HG02588 (cell line): ENCODE data around the gene KLHL4.
"Not testable (repeated sequence)": the region's sequence is repeated elsewhere in the genome, so short reads cannot be mapped to it uniquely, and the experiment has no call there.

ENCODE experiments used
- ATAC-seq: cut with Tn5 transposase; IDR thresholded peaks from one replicate; pipeline ENCODE4 v1.9.1; 2021; ENCODE audit warnings: mild to moderate bottlenecking, moderate library complexity; ENCODE audit not compliant: unreplicated experiment

The KLHL4 gene, protein sequence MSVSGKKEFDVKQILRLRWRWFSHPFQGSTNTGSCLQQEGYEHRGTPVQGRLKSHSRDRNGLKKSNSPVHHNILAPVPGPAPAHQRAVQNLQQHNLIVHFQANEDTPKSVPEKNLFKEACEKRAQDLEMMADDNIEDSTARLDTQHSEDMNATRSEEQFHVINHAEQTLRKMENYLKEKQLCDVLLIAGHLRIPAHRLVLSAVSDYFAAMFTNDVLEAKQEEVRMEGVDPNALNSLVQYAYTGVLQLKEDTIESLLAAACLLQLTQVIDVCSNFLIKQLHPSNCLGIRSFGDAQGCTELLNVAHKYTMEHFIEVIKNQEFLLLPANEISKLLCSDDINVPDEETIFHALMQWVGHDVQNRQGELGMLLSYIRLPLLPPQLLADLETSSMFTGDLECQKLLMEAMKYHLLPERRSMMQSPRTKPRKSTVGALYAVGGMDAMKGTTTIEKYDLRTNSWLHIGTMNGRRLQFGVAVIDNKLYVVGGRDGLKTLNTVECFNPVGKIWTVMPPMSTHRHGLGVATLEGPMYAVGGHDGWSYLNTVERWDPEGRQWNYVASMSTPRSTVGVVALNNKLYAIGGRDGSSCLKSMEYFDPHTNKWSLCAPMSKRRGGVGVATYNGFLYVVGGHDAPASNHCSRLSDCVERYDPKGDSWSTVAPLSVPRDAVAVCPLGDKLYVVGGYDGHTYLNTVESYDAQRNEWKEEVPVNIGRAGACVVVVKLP

DNA sequence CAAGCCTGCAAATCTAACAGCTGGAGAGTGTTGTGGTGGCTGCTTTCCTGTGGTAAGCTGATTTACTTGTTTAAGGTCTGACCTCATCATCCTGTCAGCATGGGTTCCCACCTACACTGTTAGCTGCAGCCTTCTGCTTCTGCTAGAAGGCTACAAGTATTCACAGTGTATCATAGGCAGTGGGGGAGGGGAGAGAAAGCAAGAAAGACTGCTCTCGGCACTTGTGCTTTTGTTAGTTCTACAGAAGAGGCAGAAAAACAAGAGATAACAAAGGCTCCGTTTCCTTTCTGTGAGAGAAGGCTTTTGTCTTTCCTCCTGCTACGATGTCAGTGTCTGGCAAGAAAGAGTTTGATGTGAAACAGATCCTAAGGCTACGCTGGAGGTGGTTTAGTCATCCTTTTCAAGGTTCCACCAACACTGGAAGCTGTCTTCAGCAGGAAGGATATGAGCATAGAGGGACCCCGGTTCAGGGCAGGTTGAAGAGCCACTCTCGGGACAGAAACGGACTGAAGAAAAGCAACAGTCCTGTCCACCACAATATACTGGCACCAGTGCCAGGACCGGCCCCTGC lies at the start of gene KLHL4:
Gene KLHL4 (plus strand): TSS at position 232 of the 571 bp plus-strand sequence. CDS start 92 bp downstream, at position 324.
- no peak for ATAC-seq

DNA sequence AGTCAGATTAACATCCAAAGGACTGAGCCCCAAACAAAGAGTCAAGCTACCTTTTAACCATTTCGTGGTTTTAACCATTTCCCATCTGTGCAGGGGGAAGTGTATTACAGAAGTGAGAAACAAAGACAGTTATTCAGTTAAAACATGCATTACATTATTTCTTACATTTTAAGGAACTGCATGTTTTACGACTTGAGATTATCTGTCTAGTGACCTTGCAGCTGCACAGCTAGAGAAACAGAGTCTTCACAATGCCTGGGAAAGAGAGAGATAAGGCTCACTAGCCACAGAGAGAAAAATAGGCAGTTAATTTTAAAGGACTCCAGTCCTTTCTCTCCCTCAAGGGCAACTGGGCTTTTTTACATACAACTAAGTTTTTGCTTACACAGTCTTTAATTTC lies 48.7 kb upstream of the KLHL4 start:
- no peak for ATAC-seq

DNA sequence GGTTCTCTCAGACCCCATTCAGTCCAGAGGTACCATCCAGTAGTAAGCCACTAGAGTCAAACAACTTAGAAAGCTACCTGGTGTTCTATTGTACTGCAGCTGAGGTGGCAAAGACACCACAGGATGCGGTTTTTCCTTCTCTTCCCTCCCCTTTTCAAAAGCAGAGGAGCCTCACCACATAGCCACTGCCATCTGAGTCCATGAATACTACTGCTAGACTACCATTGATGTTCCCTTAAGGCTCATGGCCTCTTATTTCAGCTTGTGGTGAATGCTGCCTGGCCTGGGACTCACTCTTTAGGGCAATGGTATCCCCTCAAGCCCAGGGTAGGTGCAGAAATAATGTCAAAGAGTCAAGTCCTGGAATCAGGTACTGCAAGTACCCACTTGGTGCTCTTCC lies 41.8 kb upstream of the KLHL4 start:
- ATAC-seq = no peak

DNA sequence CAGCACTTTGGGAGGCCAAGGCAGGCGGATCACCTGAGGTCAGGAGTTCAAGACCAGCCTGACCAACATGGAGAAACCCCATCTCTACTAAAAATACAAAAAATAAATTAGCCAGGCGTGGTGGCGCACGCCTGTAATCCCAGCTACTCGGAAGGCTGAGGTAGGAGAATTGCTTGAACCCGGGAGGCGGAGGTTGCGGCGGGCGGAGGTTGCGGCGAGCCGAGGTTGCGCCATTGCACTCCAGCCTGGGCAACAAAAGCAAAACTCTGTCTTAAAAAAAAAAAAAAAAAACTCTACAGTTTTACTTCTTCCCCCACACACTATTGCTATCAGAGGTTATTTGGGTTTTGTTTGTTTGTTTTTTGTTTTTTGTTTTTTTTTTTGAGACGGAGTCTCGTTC lies 38.9 kb upstream of the KLHL4 start:
- ATAC-seq = not testable (repeated sequence)

DNA sequence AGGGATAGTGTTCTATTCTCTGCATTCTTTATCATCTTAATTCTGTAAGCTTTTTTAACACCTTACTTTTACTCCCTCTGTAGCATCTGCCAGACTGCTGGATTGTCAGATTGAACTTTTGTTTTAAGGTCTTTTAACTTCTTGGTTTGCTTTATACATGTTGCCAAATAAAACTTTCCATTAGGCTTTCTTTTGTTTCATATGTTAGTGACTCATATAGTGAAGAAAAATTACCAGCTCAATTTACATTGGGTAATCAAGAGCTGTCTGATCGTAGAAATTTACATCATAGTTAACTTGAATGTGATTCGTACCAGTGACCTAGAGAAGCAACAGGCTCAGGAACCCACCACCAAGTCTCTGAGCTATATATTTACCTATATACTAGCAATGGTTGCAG lies 28.5 kb upstream of the KLHL4 start:
- no peak for ATAC-seq

DNA sequence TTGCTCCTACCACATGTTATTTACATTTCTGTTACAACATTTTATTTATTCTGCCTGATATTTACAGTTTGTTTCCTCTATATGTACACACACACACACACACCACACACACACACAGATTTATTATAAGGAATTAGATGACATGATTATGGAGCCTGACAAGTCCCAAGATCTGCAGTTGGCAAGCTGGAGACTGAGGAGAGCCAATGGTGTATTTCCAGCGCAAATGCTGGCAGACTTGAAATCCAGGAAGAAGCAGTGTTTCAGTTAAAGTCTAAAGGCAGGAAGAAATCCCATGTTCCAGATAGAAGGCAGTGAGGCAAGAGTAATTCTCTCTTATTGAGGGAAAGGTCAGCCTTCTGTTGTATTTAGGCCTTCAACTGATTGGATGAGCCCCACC lies 1.8 kb upstream of the KLHL4 start:
- ATAC-seq = no peak

DNA sequence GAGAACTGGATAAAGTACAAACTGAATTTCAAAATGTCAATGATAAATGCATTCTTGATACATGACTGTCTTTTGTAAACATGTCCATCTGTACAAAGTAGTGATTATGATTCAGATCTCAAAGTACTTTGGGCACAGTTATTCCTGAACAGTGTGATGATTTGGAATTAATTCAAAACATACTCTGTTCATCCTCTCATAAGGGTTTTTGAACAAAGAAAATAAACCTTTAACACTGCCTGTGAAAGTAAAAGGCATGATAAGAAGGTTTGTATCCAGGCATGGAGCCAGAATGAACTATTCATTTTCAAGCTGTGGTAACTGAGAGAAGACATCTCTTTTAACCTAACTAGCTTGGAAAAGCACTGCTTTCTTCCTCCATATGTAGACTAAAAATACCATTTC lies 883 bp upstream of the KLHL4 start:
- no peak for ATAC-seq

DNA sequence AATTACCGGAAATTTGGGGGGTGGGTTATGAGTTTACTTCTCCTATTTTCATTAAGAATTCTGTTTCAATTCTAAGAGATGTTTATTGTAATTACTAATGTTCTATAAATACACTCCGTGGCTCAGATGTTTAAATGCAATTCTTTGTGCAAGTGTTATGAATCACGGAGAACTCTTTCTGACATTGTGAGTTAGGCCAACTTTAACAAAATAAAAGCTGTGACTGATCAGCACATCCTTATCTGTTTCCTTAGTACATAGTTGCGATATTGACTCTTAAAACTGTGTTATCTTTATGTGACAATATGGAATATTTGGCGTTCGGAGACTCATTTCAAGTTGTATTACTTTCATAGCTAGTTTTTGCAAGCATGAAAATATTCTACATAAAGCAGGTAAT lies 902 bp downstream of the KLHL4 start:
- ATAC-seq = no peak

DNA sequence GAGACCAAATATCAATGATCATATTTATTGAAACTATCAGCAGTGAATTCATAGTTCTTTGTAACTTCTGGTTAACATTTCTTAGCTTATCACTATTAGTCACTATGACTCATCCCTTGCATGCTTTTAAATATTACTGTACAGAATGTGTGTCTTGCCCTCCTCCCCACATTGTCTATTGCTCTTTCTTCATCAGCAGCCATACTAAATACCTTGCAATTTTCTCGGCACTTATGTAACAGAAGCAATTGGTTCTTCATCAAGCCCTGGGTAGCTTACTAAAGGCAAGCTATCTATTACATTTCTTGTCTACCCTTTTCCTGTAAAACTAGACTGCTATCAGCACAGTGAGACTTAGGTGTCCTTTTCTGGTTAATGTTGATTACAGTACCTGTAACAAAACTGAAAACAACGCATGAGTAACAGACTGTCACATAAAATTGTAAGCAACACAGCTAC lies 8.2 kb downstream of the KLHL4 start:
- no peak for ATAC-seq

DNA sequence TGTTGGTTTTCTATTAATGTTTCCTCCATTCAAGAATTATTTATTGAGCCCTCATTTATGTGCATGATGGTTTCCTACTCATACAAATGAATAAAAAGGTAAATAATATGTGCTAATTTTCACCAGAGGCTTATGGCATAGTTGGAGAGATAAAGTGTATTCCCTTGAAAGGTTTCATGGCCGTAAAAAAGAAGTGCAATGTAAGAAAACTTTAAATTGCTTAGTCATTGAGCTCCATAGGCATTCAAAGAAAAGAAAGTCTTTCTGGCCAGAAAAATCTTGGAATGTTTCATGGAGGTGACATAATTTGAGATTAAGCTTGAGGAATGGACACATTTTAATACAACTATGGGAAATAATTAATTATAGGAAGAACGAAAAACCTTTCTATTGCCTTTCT lies 8.7 kb downstream of the KLHL4 start:
- ATAC-seq = no peak

DNA sequence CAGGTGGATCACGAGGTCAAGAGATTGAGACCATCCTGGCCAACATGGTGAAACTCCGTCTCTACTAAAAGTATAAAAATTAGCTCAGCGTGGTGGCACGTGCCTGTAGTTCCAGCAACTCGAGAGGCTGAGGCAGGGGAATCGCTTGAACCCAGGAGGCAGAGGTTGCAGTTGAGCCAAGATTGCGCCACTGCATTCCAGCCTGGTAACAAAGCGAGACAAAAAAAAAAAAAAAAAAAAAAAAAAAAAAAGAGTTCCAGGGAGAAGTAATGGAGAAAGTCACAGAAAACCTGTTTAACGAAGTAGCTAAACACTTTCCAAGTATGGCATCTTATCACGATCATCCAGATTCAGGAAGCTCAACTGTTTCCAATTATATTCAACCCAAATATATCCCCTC lies 10.9 kb downstream of the KLHL4 start:
- ATAC-seq = no peak

DNA sequence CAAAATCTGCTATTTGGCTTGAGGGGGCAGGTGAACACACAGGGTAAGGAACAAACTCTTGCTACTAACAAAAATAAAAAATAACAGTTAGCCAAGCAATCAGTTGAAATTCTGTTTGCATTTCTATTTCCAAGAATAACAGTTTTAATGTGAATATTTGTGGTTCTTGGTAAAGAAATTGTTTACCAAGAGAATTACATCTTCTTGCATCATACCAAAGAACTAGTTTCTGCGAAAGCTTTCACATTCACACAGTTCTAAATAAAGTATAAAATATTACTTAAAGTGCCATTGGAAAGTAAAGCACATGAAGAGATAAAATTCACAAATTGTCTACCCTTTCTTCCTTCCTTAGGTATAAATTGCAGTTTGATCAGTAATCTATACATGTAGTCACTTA lies 54.4 kb downstream of the KLHL4 start:
- no peak for ATAC-seq

DNA sequence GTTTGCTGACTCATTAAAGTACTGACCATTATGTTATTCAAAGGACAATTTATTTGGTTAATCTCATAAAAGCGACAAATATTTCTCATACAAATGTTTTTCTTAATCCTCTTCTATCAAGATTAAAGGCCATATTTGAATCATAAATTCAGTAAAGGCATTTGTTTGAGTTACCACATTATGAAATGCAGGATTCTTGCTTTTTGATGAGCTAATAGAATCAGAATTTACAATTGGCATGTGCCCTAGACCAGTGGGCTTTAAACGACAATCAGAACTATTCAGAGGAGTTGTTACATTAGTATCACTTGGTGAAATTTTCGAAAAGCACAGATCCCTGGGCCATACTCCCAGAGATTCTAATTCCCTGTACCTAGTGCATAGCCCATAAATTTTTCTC lies 55.3 kb downstream of the KLHL4 start:
- ATAC-seq = no peak

DNA sequence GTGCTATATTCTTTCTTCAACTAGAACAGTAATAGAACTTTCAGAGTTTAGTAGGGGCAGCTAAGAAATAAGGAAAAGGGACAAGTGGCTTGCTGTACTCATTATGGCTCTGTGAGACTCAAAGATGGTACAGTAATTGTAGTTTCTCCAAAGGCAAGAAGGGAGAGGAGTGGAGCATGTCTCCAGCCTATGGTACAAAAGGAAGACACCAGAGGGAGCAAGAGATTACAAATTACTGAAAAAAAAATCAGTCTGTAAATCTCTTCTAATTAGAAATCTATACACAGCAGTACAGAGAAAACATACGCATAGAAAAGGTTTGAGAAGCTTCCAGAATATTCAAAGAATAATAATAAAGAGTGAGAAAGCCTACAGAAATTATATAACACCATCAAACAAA lies 61.4 kb downstream of the KLHL4 start:
- no peak for ATAC-seq

DNA sequence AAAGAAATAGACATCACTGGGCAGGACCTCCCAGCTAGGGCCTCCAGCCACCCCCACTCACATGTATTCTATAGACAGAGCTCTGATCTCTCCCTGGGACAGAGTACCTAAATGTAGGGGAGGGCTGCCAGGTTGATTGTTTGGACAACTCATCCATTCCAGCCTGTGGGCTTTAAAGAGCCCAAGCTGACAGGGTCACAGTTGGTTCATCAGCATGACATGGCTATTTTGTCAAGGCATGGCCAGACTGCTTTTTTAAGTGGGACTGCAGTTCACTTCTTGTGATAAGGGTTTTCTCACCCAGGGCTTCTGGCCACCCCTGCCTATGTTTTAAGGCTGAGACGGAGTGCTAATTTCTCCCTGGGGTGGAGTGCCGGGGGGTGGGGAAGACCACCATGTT lies 63.3 kb downstream of the KLHL4 start:
- ATAC-seq = no peak

DNA sequence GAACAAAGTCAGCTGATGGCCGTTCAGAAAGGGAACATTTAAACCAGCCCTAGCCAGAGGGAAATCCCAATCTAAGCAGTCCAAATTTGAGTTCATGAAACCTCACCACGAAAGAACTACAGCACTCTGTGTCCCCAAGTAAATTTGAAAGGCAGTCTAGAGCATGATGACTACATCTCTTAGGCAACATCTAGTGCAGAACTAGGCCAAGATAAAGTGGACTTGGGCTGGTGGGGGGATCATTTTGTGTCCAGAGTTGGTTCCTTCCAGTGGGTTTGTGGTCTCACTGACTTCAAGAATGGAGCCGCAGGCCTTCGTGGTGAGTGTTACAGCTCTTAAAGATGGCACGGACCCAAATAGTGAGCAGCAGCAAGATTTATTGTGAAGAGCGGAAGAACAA lies 64.9 kb downstream of the KLHL4 start:
- no peak for ATAC-seq

DNA sequence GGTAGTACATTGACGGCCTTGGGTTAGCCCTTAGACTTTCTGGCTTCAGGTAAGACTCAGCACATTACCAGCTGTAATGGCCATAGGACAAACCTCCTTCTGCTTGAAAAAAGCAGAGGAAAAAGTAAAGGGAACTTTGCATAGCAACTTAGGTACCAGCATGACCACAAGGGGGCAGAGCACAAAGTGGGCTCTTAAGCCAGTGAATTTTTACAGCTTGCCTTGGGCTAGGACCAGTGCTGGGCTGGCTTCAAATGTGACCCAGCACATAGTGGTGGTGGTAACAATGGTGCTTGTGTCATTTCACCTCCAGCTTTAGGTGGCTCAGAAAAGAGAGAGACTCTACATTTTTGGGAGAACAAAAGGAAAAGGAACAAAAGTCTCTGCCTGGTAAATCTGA lies 66.1 kb downstream of the KLHL4 start:
- ATAC-seq = no peak

DNA sequence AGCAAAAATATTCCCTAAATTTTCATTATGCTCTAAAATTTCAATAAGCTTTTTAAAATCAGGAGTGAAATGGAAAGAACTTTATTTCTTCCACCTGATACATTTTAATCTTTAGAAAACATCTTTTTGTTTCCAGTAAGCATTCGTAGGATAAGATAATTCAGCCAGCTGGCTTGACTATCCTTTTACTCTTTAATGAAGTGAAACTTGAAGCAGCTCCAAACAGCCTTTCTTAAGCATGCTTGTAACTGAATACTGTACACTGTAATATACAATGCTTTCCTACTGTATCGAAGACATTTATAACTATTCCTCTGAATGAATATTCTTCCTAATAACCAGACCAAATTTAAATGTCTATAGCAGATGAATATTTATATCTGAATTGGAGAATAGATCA lies 98.8 kb downstream of the KLHL4 start:
- no peak for ATAC-seq

DNA sequence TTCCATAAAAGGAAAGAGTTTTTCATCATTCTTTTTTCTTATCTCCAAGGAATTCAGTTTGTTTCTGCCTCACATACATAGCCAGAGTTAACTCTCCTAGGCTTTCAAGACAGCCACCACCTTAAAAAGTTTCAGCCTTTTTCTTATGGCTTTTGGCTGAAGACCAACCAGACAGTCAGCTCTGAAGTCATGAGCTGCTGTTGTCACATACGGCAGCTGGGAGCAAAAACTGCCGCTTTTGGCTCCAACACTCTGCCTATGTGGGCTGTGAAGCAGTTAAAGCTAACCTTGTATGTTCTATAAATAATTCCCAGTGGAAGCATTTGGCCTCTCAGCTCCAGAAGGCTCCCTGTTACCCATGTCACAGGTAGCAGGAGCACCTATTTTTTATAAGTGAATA lies 104.1 kb downstream of the KLHL4 start:
- ATAC-seq = no peak

DNA sequence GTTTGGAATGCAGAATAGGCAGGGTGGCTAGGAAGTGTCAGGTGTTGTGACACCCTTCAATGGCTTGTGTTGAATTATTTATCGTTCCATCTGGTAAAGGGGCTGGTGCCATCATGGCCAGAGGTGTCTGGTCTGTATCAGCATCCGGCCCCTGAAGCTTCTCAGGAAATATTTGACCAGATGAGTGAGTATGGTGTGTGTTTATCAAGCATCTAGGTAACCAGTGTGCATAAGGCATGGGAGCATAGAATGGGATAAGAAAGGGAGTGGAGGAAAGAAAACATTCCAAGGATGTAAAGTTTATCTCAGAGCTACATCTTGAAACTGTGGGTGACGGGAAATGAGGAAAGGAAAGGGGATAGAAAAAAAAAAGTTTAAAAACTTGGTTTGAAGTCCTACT lies 109.4 kb downstream of the KLHL4 start:
- ATAC-seq = no peak

DNA sequence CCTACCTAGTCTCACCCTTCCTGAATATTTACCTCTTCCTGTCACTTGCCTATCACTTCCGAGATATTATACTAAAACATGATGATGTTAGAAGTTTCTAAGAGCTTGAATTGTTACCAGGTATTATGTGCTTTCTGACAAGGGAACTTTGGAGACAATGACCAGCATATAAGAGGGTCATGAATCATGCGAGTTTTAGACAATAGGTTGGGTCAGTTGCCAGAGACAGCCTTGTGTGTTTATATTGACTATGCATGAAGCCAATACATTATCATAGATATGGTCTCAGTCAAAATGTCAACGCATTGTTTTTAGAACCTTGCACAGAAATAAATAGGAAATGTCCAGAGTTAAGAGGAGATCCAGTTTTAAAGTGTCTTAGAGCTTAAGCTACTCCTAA lies 116.8 kb downstream of the KLHL4 start:
- no peak for ATAC-seq

DNA sequence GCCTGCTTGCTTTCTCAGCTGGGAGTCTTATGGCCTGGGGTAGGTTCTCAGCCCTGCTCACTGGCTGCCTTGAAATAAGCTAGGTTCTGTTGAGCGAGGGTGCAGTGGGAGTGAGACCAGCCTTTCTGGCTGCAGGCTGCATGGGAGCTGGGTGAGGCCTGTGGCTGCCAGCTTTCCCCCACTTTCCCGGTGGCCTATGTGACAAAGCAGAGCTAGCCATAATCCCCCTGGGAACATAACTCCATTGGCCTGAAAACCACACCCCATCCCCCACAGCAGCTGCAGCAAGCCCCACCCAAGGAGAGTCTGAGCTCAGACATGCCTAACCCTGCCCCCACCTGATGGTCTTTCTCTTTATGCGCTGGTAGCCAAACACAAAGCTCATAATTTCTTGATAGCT lies 118.9 kb downstream of the KLHL4 start:
- ATAC-seq = no peak
